TTC549 (cell line): Measurements from ENCODE around the gene TAF3.

Experiments
- FAIRE-seq: peaks from 2 replicates; lab custom pipeline; 2012; peaks lifted over from hg19 to GRCh38; lab: Jason Lieb, UNC

Gene TAF3

GRCh38 chr10:7933757-7934156 is 115.5 kb downstream of the TAF3 start:
- no peak for FAIRE-seq

DNA sequence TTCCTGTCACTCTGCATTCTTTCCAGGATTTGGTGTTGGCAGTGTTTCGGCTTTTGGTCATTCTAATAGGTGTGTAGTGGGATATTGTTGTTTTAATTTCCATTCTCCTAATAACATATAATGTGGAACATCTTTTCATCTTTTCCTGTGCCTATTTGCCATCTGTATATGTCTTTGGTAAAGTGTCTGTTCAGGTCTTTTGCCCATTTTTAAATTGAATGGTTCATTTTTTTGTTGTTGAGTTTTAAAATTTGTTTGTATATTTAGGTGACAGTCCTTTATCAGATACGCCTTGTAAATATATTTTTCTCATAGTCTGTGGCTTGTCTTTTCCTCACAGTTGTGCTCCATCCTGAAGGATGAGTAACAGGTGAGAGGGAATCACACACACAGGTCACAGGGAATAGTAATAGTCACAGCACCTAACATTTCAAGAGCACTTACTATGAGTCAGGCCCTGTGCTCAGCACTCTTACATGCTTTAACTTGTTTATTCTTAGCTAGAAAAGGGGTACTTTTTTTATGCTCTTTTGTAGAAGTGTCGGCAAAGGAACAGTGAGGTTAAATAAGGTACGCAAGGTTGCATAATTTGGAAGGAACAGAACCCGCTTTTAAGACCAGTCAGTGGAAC is 119.1 kb downstream of the TAF3 start:
- no peak for FAIRE-seq

DNA sequence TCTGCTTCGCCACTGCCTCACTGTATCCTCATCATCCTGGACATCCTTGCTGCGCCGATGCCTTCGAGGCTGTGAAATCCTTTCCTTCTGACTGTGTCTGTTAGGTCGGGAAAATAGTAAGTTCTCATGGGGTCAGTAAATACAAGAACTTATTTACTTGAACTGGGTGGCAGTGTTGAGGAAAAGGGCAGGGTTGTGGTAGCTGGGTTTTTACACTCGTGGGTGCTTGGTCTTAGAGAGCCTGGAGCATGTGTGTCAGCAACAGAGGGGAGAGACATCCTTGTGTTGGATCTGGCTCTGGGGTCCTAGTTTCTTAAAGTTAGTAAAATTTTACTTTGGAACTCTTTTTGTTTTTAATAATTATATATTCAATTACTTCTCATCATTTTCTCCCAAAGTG is 123.3 kb downstream of the TAF3 start:
- no peak for FAIRE-seq

GRCh38 chr10:7942316-7942715 is 124.0 kb downstream of the TAF3 start:
- FAIRE-seq = no peak

DNA sequence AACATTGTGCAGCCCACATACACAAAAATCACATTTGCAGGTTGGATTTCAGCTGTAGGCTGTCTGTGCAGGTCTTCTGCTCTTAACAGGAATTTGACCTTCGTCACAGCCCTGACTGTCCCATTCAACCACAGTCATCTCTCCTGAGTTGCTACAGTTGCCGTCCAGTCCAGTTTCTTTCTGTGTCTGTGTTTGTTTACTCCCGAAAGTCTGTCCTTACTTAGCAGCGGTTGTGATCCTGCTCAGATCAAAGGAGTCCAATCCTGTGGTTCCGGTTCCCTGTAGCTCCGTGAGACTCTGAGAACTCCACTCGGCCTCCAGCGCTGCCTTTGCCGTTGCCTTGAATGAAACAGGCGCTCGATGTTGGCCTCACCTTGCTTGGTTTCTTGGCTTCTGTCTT is 124.6 kb downstream of the TAF3 start:
- FAIRE-seq = no peak

GRCh38 chr10:7944215-7944480 is 125.8 kb downstream of the TAF3 start:
- FAIRE-seq = no peak

GRCh38 chr10:7944537-7944936 is 126.2 kb downstream of the TAF3 start:
- no peak for FAIRE-seq

- FAIRE-seq = no peak
These were observed 126.7 kb downstream of the TAF3 start for GRCh38 chr10:7945034-7945433.

DNA sequence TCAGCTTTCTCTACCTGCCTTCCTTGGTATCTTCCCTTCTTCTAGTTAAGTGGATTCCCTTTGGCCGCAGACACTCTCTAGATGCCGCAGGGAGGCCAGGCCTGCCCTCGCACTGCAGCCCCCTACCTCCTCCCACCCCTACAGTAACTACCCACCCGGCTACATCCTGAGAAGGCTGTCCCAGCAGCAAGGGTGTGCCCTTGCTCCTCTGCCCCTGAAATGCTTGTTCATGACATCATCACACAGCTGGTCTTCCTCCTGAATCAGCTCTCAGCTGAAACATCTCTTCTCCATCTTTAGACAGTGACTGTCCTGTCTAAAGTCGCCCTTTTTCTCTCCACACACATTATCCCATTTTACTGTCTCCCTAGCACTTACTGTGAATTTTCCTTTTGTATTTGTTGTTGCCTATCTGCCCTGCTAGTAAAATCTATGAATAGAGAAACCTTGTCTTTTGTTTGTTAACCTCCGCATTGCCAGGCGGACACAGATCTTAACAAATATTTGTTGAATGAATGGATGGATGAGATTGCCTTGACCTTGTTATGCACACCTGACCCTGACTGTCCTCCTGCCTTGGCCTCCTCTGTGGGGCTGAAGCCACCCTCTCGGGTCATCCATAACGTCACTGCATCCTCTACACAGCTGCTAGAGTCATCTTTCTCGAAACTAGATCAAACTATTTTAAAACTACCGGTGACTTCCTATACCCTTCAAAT is 127.3 kb downstream of the TAF3 start:
- no peak for FAIRE-seq

DNA sequence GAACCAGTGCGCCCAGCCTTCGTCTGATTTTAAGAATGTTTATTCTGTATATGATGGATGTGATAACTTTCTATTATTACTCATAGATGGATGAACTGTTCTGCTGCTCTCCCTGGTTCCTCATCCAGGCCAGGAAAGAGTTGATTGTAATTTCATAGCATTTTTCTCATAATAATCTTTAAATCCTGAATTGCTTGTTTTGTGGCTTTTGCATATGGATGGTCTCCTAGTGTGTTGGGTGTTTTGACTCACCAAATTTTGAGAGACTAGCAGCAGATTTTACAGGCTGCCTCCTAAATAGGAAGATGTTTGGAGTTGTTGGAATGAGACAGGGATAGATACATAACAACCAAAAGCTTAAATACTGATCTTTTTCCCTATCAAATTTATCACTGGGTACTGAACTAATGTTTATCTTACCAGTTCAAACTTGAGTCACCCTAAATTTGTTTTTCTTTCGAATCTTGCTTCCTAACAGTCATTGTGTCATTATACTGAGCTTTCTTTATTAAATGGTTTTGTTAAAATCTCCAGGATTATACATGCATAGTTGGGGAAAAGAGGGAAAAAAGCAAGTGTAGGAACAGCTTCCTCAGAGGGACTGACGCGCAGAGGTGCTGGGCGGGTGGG is 130.2 kb downstream of the TAF3 start:
- no peak for FAIRE-seq

GRCh38 chr10:7950981-7951847 is 132.9 kb downstream of the TAF3 start:
- no peak for FAIRE-seq

DNA sequence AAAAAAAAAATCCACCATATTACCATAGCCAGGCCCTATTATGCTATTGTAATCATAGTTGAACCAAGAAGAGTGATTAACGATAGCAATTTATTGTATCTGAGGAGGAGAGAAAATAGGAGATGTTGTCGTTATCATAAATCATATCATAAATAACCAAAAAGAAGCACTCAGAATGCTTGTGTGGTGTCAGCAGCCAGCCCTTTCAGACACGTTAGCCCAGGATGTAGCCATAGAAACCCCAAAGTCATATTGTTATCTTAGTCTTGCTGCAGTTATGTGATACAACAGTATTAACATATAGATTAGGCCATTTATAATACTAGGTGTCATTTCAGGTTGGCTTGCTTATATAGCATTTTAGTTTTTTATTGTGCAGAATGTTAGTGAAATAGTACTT is 134.0 kb downstream of the TAF3 start:
- FAIRE-seq = no peak

DNA sequence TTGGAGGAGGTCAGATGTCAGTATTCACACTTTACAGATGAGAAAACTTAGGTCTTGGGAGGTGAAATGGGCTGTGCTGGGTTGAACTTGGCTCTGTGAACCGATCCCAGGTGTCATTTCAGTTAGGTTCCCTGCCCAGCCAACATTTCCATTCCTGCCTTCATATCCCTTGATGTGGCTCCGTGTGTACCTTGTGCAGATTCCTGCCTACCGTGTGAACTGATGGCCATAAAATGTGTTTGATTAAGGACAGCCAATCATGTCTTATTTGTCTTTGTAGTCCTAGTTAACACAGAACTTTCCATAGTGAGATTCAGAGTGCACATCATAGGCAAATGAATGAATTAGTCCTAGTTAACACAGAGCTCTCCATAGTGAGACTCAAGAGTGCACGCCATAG is 135.1 kb downstream of the TAF3 start:
- no peak for FAIRE-seq

GRCh38 chr10:7955446-7955845 is 137.1 kb downstream of the TAF3 start:
- no peak for FAIRE-seq

- FAIRE-seq = no peak
These were observed 138.2 kb downstream of the TAF3 start for GRCh38 chr10:7956508-7956907.

DNA sequence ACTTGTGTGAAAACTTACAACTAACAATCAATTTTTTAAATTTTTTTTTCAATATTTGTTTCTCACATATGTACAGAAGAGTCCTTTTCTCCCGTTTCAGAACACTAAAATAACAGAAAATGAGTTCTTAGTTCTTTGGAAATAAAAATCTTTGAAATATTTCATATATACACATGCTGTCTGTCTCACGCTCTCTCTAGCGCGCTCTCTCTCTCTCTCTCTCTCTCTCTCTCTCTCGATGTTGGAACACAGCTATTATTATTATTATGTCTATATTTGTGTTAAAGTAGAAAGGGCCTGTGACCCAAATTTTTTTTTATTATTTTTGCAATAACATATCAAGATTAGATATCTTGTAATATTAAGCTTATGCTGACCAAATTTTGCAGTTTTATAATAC is 139.3 kb downstream of the TAF3 start:
- FAIRE-seq = no peak

- FAIRE-seq = no peak
These were observed 140.1 kb downstream of the TAF3 start for GRCh38 chr10:7958442-7958841.

DNA sequence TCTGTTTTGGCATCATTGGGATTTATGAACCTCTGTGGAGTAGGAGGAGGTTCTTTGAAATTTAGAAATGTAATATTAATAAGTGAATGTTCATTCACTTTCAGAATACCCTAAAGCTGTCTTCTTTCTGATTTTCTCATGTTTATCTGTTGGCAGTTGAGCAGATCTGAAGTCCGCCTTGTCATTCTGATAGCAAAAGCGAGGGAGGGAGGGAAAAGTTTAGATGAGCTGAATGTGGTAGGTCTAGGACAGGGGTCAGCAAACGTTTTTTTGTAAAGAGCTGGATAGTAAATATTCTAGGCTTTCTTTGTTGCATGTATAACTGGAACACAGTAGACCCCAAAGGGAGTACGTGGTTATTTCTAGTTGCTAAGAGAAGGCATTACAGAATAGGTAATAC is 141.8 kb downstream of the TAF3 start:
- FAIRE-seq = no peak

DNA sequence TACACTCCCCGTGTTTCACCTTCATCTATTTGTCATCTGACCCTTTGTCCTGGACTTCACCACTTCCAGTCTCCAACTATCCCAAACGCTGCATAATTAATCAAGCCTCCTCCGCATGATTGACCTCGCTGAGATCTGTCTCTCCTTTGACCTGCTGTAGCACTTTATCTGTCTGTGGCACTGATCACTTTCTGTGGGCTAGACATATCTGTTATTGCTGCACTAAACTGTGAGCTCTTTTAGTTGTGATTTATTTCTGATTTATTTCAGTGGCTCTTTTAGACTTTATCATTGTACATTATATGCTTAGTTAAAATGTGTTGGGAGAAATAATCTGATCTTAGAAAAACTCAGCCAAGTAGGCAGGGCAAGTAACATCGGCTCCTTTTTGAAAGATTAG is 144.3 kb downstream of the TAF3 start:
- FAIRE-seq = no peak

DNA sequence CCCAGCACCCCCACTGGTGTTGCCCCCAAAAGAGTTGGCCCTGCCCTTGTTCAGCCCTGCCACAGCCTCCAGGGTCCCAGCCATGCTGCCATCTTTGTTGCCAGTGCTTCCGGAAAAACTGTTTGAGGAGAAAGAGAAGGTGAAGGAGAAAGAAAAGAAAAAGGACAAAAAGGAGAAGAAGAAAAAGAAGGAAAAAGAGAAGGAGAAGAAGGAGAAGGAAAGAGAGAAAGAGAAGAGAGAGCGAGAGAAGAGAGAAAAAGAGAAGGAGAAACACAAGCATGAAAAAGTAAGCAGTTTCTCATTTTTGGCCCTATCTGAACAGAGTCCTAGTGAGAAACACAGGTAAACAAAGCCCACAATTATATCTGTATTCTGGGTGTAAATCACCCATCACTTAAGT is 147.2 kb downstream of the TAF3 start:
- no peak for FAIRE-seq

- no peak for FAIRE-seq
These were observed 148.7 kb downstream of the TAF3 start for GRCh38 chr10:7967035-7967434.

- FAIRE-seq = no peak
These were observed 150.3 kb downstream of the TAF3 start for GRCh38 chr10:7968510-7969112.

- FAIRE-seq = no peak
These were observed 151.3 kb downstream of the TAF3 start for GRCh38 chr10:7969623-7970022.
